ENCODE data around the gene ZSWIM5.

GRCh38 chr1:45007311-45007710 is 199.1 kb downstream of the ZSWIM5 start:
- TF ChIP-seq CTCF (IDR thresholded peaks at IDR 0.05; ENCODE audit: poor library complexity): no peak
- no peak for TF ChIP-seq EZH2 (IDR thresholded peaks at IDR 0.05; ENCODE audit: borderline replicate concordance)

Measured in hepatocyte (in vitro differentiated cells).